WERI-Rb-1 (cell line): ENCODE results near the gene EFCAB6.

Experiments used
- DNase-seq: peaks from one replicate; pipeline ENCODE4 v3.0.0-alpha.2; 2020
- H3K27ac ChIP-seq: fragments of 250-450 bp; sonication (Bioruptor Pico); 2 replicates; pipeline ENCODE4 v1.5.1; 2020; ENCODE audit warnings: mild to moderate bottlenecking, moderate library complexity
- H3K27me3 ChIP-seq: fragments of 250-450 bp; sonication (Bioruptor Pico); 2 replicates; pipeline ENCODE4 v1.5.1; 2021; ENCODE audit warnings: mild to moderate bottlenecking, low read depth, moderate library complexity; ENCODE audit not compliant: insufficient read depth, severe bottlenecking
- H3K36me3 ChIP-seq: fragments of 250-450 bp; sonication (Bioruptor Pico); 2 replicates; pipeline ENCODE4 v1.5.1; 2020; ENCODE audit warnings: mild to moderate bottlenecking, moderate library complexity
- H3K4me3 ChIP-seq: 2 replicates; pipeline ENCODE4 v1.5.1; 2011; ENCODE audit warnings: low read depth, mild to moderate bottlenecking, control low read depth, low read length
- H3K9me3 ChIP-seq: fragments of 250-450 bp; sonication (Bioruptor Pico); 2 replicates; pipeline ENCODE4 v1.5.1; 2021; ENCODE audit warnings: mild to moderate bottlenecking, moderate library complexity; ENCODE audit not compliant: severe bottlenecking
- CTCF ChIP-seq: IDR thresholded peaks from 2 replicates; pipeline ENCODE4 v1.5.1; 2011; ENCODE audit warnings: low read depth, mild to moderate bottlenecking, control low read depth, inconsistent platforms, low read length

Gene EFCAB6

GRCh38 chr22:43508489-43508888 is 303.6 kb downstream of the EFCAB6 start:
- H3K36me3 ChIP-seq, result no peaks in the 10 kb centered on the region; the same call in 1 of the 2 replicates
- DNase-seq, result no peak
- no peak overlapping the region for H3K4me3 ChIP-seq
- no peaks in the 10 kb centered on the region for H3K27me3 ChIP-seq
- no peak overlapping the region for H3K27ac ChIP-seq
- no peak for TF ChIP-seq CTCF
- H3K9me3 ChIP-seq, result no peaks in the 10 kb centered on the region

- H3K36me3 ChIP-seq, result no peaks in the 10 kb centered on the region; the same call in 1 of the 2 replicates
- H3K27ac ChIP-seq, result no peak overlapping the region
- H3K27me3 ChIP-seq, result no peaks in the 10 kb centered on the region
- DNase-seq, result no peak
- H3K9me3 ChIP-seq, result no peaks in the 10 kb centered on the region
- H3K4me3 ChIP-seq, result no peak overlapping the region
- TF ChIP-seq CTCF, result no peak
Measured at GRCh38 chr22:43507235-43507634, 304.9 kb downstream of the EFCAB6 start.

GRCh38 chr22:43506487-43506886 is 305.6 kb downstream of the EFCAB6 start:
- Histone ChIP-seq H3K4me3 (no peak overlapping the region), H3K36me3 (no peaks in the 10 kb centered on the region; the same call in 1 of the 2 replicates), H3K27me3 (no peaks in the 10 kb centered on the region), H3K9me3 (no peaks in the 10 kb centered on the region), H3K27ac (no peak overlapping the region)
- no peak for DNase-seq
- TF ChIP-seq CTCF, result no peak

- Histone ChIP-seq H3K4me3 (no peak overlapping the region), H3K9me3 (no peaks in the 10 kb centered on the region), H3K27ac (no peak overlapping the region), H3K27me3 (no peaks in the 10 kb centered on the region), H3K36me3 (no peaks in the 10 kb centered on the region; the same call in 1 of the 2 replicates)
- no peak for DNase-seq
- TF ChIP-seq CTCF, result no peak
Measured at GRCh38 chr22:43505896-43506295, 306.2 kb downstream of the EFCAB6 start.

- TF ChIP-seq CTCF, result no peak
- Histone ChIP-seq H3K27ac (no peak overlapping the region), H3K36me3 (no peaks in the 10 kb centered on the region; the same call in 1 of the 2 replicates), H3K27me3 (no peaks in the 10 kb centered on the region), H3K4me3 (no peak overlapping the region), H3K9me3 (no peaks in the 10 kb centered on the region)
- no peak for DNase-seq
Measured at GRCh38 chr22:43505423-43505822, 306.7 kb downstream of the EFCAB6 start.

GRCh38 chr22:43504666-43505261 is 307.3 kb downstream of the EFCAB6 start:
- DNase-seq, result no peak
- no peak for TF ChIP-seq CTCF
- H3K27me3 ChIP-seq, result no peaks in the 10 kb centered on the region
- H3K36me3 ChIP-seq, result no peaks in the 10 kb centered on the region; the same call in 1 of the 2 replicates
- no peaks in the 10 kb centered on the region for H3K9me3 ChIP-seq
- no peak overlapping the region for H3K4me3 ChIP-seq
- H3K27ac ChIP-seq, result no peak overlapping the region
